Activated CD4-positive, alpha-beta T cell treated with anti-CD3 and anti-CD28 coated beads for 1 hour (primary cell): ENCODE results near the gene SLC39A3.
A peak's percentile ranks its signal among the peaks of the same experiment; 100 is the strongest.

Source experiments
- DNase-seq: peaks from one replicate; pipeline ENCODE4 v3.0.0-alpha.2; 2020

SLC39A3 gene

GRCh38 chr19:2739602-2740313 is at the start of gene SLC39A3:
Gene SLC39A3 (minus strand): TSS chr19:2740017. CDS start chr19:2737257, 2,760 bp downstream.
- DNase-seq, result peak; percentile 97

GRCh38 chr19:2788237-2788636 is 48.4 kb upstream of the SLC39A3 start:
- no peak for DNase-seq

GRCh38 chr19:2787115-2787514 is 47.3 kb upstream of the SLC39A3 start:
- DNase-seq, result no peak

GRCh38 chr19:2785244-2785997 is 45.6 kb upstream of the SLC39A3 start, which contains the start of gene THOP1:
Gene THOP1 (plus strand): TSS chr19:2785503. CDS start chr19:2785663, 160 bp downstream.
- DNase-seq, result peak; percentile 99

GRCh38 chr19:2783781-2784145 is 43.9 kb upstream of the SLC39A3 start:
- no peak for DNase-seq

- DNase-seq, result peak; percentile 94
Observed at GRCh38 chr19:2782936-2783780, 43.3 kb upstream of the SLC39A3 start, which contains the start of gene SGTA. Gene SGTA (minus strand): TSS chr19:2783273. CDS start chr19:2769068, 14,205 bp downstream.

- no peak for DNase-seq
Observed at GRCh38 chr19:2782329-2782935, 42.6 kb upstream of the SLC39A3 start.

GRCh38 chr19:2780284-2780683 is 40.5 kb upstream of the SLC39A3 start:
- no peak for DNase-seq

GRCh38 chr19:2779121-2779740 is 39.4 kb upstream of the SLC39A3 start:
- DNase-seq, result no peak

- no peak for DNase-seq
Observed at GRCh38 chr19:2777952-2778683, 38.3 kb upstream of the SLC39A3 start.

GRCh38 chr19:2775556-2776430 is 36.0 kb upstream of the SLC39A3 start:
- peak; percentile 56 for DNase-seq

- no peak for DNase-seq
Observed at GRCh38 chr19:2774953-2775555, 35.2 kb upstream of the SLC39A3 start.

- DNase-seq, result no peak
Observed at GRCh38 chr19:2774083-2774679, 34.4 kb upstream of the SLC39A3 start.

GRCh38 chr19:2771786-2772674 is 32.2 kb upstream of the SLC39A3 start:
- no peak for DNase-seq

GRCh38 chr19:2770055-2771013 is 30.5 kb upstream of the SLC39A3 start:
- no peak for DNase-seq

- DNase-seq, result no peak
Observed at GRCh38 chr19:2769218-2769617, 29.4 kb upstream of the SLC39A3 start.
